Panc1 (cell line): ENCODE measurements around the gene LYZ.

Source experiments
- POLR2AphosphoS5 ChIP-seq: IDR thresholded peaks from 2 replicates; pipeline ENCODE4 v1.6.1; 2012; ENCODE audit warnings: mild to moderate bottlenecking, low read depth, low read length, moderate library complexity
- SIN3A ChIP-seq: IDR thresholded peaks from 2 replicates; pipeline ENCODE4 v1.6.1; 2012; ENCODE audit warnings: low read depth, mild to moderate bottlenecking, low read length, moderate library complexity, borderline replicate concordance; ENCODE audit not compliant: insufficient read depth
- TF ChIP-seq, protein P1 (sequence below): fragments of 450-650 bp; IDR thresholded peaks from 2 replicates; pipeline ENCODE4 v1.5.1; 2017; ENCODE audit warnings: mild to moderate bottlenecking
- TF ChIP-seq, protein P2 (sequence below), 2 experiments: IDR thresholded peaks; 2 replicates each; pipeline ENCODE4 v1.6.1; 2011 to 2012; ENCODE audit warnings: low read depth in 2 of 2, control low read depth in 1 of 2, low read length in 1 of 2, mild to moderate bottlenecking in 1 of 2, moderate library complexity in 1 of 2; ENCODE audit not compliant: insufficient read depth in 1 of 2

DNA sequence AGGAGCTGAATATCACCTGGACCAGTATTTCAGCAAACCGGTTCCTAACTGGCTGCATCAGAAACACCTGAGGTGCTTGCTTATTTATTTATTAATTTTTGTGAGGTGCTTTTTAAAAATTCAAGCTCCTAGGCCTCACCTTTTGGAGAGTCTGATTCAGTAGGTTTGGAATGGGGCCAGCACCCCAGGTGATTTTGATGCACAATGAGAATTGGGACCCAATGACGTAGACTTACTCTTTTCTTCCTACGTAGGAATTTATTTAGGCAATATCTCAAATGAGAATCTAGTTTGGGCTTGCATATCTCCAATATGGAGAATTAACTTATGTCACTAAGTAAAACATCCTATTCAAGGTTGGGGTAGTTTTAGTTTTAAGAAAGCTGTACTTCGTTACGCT is 18.6 kb downstream of the LYZ start:
- TF ChIP-seq SIN3A, result no peak
- TF ChIP-seq, protein P1, sequence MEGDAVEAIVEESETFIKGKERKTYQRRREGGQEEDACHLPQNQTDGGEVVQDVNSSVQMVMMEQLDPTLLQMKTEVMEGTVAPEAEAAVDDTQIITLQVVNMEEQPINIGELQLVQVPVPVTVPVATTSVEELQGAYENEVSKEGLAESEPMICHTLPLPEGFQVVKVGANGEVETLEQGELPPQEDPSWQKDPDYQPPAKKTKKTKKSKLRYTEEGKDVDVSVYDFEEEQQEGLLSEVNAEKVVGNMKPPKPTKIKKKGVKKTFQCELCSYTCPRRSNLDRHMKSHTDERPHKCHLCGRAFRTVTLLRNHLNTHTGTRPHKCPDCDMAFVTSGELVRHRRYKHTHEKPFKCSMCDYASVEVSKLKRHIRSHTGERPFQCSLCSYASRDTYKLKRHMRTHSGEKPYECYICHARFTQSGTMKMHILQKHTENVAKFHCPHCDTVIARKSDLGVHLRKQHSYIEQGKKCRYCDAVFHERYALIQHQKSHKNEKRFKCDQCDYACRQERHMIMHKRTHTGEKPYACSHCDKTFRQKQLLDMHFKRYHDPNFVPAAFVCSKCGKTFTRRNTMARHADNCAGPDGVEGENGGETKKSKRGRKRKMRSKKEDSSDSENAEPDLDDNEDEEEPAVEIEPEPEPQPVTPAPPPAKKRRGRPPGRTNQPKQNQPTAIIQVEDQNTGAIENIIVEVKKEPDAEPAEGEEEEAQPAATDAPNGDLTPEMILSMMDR, result no peak
- no peak for TF ChIP-seq POLR2AphosphoS5
- TF ChIP-seq, protein P2, sequence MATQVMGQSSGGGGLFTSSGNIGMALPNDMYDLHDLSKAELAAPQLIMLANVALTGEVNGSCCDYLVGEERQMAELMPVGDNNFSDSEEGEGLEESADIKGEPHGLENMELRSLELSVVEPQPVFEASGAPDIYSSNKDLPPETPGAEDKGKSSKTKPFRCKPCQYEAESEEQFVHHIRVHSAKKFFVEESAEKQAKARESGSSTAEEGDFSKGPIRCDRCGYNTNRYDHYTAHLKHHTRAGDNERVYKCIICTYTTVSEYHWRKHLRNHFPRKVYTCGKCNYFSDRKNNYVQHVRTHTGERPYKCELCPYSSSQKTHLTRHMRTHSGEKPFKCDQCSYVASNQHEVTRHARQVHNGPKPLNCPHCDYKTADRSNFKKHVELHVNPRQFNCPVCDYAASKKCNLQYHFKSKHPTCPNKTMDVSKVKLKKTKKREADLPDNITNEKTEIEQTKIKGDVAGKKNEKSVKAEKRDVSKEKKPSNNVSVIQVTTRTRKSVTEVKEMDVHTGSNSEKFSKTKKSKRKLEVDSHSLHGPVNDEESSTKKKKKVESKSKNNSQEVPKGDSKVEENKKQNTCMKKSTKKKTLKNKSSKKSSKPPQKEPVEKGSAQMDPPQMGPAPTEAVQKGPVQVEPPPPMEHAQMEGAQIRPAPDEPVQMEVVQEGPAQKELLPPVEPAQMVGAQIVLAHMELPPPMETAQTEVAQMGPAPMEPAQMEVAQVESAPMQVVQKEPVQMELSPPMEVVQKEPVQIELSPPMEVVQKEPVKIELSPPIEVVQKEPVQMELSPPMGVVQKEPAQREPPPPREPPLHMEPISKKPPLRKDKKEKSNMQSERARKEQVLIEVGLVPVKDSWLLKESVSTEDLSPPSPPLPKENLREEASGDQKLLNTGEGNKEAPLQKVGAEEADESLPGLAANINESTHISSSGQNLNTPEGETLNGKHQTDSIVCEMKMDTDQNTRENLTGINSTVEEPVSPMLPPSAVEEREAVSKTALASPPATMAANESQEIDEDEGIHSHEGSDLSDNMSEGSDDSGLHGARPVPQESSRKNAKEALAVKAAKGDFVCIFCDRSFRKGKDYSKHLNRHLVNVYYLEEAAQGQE (IDR thresholded peaks at IDR 0.05; ENCODE audit: insufficient read depth in 1 of 2, low read depth in 2 of 2, low read length in 1 of 2), result no peak
